Measurements from ENCODE around the gene LRRC74A.
A peak's percentile ranks its signal among the peaks of the same experiment; 100 is the strongest.

Gene LRRC74A

DNA sequence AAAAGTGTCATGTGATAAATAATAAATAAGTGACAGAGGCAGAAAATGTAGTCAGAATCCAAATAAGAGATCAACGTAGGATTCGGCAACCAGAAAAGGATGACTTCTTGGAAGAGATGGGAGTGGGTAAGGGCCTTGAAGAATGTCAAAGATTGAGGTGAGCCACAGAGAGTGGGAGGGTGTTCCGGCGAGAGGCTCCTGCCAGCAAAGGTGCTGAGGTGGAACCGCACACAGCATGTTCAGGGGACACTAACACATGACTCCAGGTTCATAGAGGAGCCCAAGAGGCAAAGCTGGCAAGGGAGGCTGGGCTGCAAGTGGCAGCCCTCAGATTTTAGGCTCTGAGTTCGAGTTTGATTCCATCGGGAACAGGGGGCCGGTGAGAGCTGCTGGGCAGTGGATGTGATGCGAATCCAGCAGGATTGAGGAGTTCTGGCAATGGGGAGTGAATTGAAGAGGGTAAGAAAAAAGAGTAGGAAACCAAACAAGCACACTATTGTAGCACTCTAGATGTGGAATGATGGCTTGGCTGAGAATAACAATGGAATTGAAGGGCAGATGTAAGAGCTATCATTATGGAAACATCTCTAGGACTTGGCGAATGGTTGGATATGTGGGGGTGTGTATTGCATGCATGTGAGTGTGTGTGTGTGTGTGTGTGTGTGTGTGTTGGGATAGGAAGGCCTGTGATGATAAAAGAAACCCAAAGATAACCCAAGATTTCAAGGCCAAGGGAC lies 36.5 kb downstream of the LRRC74A start:
- no peak for TF ChIP-seq ZFX (IDR thresholded peaks at IDR 0.05; ENCODE audit: borderline replicate concordance)
- TF ChIP-seq, protein P1, sequence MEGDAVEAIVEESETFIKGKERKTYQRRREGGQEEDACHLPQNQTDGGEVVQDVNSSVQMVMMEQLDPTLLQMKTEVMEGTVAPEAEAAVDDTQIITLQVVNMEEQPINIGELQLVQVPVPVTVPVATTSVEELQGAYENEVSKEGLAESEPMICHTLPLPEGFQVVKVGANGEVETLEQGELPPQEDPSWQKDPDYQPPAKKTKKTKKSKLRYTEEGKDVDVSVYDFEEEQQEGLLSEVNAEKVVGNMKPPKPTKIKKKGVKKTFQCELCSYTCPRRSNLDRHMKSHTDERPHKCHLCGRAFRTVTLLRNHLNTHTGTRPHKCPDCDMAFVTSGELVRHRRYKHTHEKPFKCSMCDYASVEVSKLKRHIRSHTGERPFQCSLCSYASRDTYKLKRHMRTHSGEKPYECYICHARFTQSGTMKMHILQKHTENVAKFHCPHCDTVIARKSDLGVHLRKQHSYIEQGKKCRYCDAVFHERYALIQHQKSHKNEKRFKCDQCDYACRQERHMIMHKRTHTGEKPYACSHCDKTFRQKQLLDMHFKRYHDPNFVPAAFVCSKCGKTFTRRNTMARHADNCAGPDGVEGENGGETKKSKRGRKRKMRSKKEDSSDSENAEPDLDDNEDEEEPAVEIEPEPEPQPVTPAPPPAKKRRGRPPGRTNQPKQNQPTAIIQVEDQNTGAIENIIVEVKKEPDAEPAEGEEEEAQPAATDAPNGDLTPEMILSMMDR (IDR thresholded peaks at IDR 0.05) = no peak
- H3K27ac ChIP-seq = no peak overlapping the region

DNA sequence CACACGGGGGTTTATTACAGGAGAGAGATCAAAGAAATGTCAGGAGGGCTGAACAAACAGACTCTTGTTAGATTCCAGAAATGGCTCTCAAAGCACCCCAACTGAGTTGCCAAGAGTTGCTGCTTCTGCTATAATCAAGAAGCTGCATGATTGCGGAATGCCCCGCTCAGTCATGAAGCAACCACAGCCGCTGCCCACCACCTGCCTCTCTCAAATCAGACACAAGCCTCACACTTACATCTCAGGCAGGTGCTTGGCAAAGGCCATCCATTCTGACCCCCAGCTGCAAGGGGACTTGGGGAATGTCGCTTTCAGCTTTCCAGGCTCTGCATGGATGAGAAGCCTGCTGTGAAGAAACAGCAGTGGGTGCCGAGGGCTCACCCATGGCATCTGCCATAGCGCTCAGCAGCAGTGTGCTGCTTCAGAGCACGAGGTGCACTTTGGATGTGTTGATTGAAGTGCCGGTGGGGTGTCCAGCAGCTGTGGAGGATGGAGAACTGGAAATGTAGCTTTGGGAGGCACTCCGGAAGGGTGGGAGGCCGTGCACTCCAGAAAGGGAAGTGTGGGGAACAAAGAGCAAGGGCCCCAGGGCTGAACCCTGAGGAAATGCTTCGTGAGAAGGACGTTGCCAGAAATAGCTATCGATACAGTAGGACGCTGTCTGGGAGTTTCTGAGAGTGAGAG lies 37.7 kb downstream of the LRRC74A start:
- TF ChIP-seq ZFX (IDR thresholded peaks at IDR 0.05; ENCODE audit: borderline replicate concordance) = no peak
- TF ChIP-seq, protein P1 (IDR thresholded peaks at IDR 0.05) = no peak
- H3K27ac ChIP-seq = no peak overlapping the region

DNA sequence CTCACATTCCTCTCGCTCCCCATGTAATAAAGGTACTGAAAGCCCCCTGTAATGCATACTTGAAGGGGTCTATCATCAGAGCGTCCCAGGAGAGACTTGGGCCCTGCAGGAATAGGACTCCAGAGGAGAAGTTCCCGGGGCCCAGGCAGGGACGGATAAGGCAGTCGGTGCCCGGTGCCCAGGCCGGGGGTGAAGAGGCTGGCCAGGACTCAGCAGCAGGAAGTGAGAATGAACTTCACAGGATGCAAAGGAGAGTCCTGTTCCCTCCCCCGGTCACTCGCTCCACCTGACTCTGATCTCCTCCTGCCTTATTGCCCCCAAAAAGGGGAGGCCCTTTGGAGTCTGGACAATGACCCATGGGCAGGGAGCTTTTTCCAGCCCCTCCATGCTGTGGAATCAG lies 40.2 kb downstream of the LRRC74A start:
- TF ChIP-seq, protein P1 (IDR thresholded peaks at IDR 0.05) = no peak
- no peak for TF ChIP-seq ZFX (IDR thresholded peaks at IDR 0.05; ENCODE audit: borderline replicate concordance)
- H3K27ac ChIP-seq = no peak overlapping the region

DNA sequence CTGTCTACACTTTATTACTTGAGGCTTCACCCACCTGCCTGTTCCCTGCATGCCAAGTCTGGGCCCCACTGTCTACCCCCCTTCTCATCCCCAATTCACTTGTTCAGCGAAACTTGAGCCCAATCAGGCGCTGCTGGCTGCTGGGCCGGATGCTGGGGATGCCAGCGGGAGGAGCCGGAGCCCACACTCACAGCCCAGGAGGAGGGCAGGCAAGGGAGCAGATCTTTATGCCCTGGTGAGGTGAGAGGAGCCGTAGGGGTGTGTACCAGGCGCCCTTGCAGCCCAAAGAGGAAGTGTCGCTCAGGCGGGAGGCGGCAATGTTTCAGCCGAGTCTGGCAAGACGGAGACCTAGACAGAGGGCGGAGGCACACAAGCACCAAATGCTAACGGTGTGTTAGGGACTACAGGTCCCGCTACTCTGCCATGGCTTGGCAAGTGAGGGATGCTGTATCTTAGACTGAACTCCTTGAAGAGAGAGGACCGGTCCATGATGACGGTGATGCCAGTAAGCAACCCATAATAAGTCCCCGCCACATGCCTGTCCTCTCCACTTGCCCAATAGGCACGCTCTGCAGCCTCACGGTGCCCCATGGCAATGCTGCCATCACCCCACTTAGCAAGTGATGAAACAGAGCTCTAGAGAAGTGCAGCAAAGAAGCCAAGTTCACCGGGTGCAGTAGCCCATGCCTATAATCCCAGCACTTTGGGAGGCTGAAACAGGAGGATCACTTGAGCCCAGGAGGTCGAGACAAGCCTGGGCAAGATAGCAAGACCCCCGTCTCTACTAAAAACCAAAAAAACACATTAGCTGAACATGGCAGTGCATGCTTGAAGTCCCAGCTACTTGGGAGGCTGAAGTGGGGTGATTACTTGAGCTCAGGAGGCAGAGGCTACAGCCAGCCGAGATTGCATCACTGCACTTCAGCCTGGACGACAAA lies 41.6 kb downstream of the LRRC74A start:
- no peak overlapping the region for H3K27ac ChIP-seq
- TF ChIP-seq, protein P1 (IDR thresholded peaks at IDR 0.05) = no peak
- TF ChIP-seq ZFX (IDR thresholded peaks at IDR 0.05; ENCODE audit: borderline replicate concordance) = no peak

DNA sequence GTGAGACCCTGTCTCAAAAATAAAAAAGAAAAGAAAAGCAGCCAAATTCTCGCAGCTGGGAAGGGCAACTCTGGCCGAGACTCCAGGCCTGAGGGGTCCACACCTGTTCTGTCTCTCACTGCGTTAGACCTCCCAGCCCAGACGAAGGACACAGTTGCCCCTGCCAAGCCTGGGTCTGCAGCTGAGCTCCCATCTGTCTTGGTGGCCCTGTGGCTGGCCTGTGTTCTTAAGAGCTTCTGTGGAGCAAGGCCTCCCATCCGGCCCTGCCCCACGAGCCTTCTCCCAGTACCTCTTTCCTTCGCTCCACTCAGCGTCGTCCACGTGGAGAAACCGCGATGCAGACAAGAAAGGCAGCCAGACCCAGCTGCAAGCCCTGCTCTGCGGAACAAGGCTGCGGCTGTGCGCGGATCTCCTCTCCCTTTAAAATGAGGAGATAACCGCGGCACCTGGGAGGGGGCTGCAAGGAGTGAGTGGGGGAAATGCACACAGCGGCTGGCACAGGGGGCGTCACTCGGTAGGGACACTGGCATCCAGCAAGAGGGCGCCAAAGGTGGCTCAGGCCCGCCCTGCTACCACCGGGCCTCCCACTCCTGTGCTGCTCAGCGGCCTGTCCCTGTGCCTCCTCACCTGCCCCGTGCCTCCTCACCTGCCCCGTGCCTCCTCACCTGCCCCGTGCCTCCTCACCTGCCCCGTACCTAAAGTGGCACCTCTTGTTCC lies 42.4 kb downstream of the LRRC74A start:
- no peak overlapping the region for H3K27ac ChIP-seq
- TF ChIP-seq, protein P1 (IDR thresholded peaks at IDR 0.05) = no peak
- no peak for TF ChIP-seq ZFX (IDR thresholded peaks at IDR 0.05; ENCODE audit: borderline replicate concordance)

DNA sequence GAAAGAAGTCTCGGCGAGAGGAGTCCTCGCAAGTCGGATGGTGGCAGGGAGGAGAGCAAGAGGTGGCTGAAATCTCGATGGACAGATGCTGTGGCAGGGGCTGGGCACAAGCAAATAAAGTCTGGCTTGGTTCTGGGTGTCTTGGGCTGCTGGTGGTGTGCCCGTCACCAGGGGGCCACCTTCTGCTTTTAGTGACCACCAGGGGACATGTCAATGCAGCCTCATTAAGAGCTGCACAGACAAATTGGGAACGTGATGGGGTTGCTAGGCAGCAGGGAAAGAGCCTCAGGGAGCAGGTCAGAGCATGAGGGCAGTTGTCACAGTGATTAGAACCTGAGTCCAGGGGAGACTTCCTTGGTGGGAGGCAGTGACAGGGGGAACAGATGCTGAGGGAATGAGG lies 44.0 kb downstream of the LRRC74A start:
- H3K27ac ChIP-seq = no peak overlapping the region
- no peak for TF ChIP-seq ZFX (IDR thresholded peaks at IDR 0.05; ENCODE audit: borderline replicate concordance)
- TF ChIP-seq, protein P1 (IDR thresholded peaks at IDR 0.05) = peak; percentile 38

Measured in 22Rv1 (cell line).